HG03060 (cell line): Measurements from ENCODE around the gene BCDIN3D.
"Not testable (repeated sequence)": the region's sequence is repeated elsewhere in the genome, so short reads cannot be mapped to it uniquely, and the experiment has no call there.

Source experiments
- ATAC-seq: cut with Tn5 transposase; IDR thresholded peaks from one replicate; pipeline ENCODE4 v1.9.1; 2021; ENCODE audit warnings: low read depth, moderate number of reproducible peaks; ENCODE audit not compliant: unreplicated experiment

The BCDIN3D gene

DNA sequence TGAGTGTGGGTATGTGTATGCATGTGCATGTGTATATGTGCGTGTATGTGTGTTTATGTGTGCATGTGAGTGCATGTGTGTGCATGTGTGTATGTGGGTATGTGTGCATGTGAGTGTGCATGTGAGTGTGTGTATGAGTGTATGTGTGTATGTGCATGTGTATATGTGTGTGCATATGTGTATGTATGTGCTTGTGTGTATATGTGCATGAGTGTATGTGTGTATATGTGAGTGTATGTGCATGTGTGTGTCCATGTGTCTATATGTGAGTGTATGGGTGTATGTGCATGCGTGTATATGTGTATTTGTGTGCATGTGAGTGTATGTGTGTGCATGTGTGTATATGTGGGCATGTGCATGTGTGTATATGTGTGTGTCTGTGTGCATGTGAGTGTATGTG is 35.1 kb upstream of the BCDIN3D start:
- ATAC-seq: no peak

DNA sequence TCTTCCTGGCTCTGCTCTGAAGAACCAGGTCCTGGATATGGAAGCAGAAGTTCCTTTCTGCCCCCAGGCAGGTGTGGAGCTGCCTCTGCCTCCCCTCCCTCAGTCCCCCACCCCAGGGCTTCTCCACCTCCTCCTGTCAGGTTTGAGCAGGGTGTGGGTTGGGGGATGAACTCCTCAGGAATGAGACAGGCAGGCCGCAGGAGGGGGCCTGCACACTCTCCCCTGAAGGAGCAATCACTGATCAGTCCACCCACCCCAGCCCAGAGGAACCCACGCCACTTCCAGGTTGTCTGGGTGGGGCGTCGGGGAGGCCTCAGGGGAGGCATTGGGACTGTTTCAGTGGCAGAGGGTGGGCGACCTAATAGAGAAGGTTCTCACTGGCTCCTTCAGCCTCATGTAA is 34.2 kb upstream of the BCDIN3D start:
- no peak for ATAC-seq

- no peak for ATAC-seq
Observed at GRCh38 chr12:49876070-49876469, 33.2 kb upstream of the BCDIN3D start.

GRCh38 chr12:49875115-49875720 is 32.3 kb upstream of the BCDIN3D start:
- ATAC-seq: no peak

- ATAC-seq: no peak
Observed at GRCh38 chr12:49874142-49874897, 31.4 kb upstream of the BCDIN3D start.

DNA sequence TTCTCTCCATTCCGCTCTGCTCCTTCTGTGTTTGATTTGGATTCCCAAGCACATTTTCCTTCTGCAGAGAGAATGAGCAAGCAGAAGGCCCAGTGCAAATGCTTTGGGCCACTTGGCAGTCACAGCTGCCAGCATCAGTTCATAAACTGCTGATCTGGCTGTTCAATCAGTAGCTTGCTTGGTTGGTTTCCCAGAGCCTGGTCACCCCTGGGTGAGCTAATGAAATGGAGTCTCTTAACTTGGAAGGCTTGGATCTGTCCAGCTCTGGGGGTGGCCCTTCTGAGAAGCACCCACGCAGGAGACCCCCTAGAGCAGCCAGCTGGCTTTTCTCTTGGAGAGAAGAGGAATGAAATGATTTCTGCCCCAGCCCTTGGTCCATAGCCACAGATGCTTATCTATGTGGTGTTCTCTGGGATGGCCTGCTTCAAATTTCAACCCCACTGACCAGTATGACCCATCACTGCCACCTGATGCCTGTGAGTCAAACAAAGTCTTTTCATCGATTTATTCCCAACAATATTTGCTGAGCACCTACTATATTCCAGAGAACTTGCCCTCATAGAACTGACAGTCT is 30.5 kb upstream of the BCDIN3D start:
- ATAC-seq: no peak

DNA sequence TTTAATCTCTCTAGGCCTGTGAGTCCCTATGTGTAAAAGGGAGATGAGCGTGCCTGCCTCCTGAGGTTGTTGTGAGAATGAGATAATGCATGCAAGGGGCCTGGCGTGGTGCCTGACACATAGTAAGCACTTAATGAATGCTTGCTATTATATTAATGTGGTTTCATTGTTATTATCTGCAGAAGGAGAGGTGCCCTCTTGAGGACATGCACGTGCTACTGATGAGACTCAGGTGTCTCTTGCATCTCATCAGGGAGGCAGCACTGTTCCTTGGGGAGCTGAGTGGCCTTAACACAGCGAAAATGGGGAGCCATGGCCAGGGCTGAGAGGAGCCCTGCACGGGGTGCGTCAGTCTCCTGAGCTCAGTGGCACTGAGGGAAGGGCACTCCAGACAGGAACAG is 29.9 kb upstream of the BCDIN3D start:
- ATAC-seq: no peak

DNA sequence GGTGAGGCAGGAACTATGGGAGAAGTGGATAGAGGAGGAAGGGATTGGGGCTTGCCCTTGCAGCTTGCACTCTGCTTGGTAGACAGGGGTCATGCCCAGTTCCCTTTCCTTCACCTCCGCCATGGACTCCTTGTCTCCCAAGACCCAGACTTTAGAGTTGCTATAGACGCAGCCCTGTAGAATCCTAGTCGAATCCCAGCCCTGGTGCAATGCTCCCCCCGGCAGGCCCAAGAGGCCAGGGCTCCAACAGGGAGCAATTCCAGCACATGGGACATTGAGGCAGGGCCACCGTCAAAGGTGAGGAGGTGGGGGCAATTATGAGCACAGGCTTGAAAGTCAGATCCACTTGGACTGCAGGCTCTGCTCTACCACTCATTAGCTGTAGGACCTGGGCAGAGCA is 29.5 kb upstream of the BCDIN3D start:
- ATAC-seq: no peak

- not testable (repeated sequence) for ATAC-seq
Observed at GRCh38 chr12:49871811-49872251, 28.9 kb upstream of the BCDIN3D start.

DNA sequence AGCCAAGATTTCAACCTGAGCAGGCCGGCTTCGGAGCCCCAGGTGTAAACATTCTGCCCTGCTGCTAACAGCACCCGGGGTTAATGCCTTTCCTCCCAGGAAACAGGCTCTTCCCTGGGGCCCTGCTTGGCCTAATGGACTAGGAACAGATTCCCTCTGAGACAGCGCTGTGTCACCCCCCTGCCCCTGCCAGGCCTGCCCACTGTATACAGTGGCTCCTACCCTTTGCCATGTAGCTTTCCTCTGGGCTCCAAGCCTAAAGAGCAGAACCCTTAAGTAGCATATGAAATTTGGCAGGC is 28.3 kb upstream of the BCDIN3D start:
- no peak for ATAC-seq

DNA sequence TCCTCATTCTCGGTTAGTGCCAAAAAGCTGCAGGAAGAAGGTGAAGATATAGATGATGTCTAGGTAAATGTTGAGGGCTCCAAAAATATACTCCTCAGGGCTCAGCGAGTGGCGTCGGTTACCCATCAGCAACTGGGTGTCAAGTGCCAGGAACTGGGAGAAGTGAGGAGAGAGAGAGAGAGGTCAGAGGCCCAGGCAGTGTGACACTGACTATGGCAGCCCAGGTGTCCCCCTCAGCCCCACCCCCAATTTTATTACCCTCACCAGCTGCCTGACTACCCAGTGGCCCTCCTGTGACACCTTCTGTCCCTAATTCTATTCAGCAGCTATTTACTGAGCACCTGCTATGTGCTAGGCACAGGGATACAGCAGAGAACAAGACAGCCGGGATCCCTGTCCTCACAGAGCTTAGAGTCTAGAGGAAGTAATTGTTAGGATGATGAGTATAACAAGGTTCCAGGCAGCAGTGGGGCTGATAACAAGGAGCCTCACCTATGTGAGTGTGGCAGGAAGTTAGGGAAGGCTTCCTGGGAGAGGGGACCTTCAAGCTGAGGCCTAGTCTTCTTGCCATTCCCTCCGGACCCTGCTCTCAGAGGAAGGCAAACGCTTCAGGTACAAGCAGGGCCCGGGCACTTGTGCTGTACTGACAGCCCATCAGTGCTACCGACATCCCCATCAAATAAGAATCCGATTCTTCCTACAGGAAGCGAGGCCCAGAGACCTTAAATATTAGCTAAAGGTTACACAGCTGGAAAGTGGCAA is 27.8 kb upstream of the BCDIN3D start:
- no peak for ATAC-seq

DNA sequence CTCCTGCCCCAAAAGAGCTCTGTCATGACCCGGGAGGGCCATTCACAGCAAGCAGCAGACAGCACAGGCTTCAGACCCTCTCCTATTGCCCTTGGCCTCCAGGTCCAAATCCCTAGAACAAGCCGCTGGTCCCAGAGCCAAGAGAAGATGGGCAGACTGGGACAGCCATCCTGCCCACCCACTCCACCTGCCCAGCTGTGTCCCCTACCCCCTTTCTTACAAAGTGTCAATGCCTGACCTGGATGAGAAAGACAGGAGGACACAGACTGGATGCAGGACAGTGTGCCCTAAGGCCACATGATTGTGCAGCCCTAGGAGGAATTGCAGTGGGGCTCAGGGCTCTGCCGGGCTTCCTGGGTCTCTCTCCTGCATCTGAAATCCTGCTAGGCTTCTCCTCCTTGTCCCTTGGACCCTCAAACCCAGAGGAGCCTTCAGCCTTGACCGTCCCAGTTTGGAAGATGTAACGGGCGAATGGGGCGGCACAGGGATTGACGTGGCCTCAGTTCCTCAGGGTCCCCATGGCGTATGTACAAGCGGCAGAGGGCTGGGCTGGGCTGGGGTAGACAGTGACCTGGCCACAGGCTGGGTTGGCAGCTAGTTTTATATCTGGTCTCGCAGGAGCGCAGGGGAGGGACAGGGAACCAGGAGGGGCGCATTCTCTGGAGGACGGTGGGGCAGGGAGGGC is 27.1 kb upstream of the BCDIN3D start:
- ATAC-seq: no peak

GRCh38 chr12:49868952-49869815 is 26.3 kb upstream of the BCDIN3D start:
- ATAC-seq: no peak

GRCh38 chr12:49868449-49868848 is 25.5 kb upstream of the BCDIN3D start:
- ATAC-seq: no peak

DNA sequence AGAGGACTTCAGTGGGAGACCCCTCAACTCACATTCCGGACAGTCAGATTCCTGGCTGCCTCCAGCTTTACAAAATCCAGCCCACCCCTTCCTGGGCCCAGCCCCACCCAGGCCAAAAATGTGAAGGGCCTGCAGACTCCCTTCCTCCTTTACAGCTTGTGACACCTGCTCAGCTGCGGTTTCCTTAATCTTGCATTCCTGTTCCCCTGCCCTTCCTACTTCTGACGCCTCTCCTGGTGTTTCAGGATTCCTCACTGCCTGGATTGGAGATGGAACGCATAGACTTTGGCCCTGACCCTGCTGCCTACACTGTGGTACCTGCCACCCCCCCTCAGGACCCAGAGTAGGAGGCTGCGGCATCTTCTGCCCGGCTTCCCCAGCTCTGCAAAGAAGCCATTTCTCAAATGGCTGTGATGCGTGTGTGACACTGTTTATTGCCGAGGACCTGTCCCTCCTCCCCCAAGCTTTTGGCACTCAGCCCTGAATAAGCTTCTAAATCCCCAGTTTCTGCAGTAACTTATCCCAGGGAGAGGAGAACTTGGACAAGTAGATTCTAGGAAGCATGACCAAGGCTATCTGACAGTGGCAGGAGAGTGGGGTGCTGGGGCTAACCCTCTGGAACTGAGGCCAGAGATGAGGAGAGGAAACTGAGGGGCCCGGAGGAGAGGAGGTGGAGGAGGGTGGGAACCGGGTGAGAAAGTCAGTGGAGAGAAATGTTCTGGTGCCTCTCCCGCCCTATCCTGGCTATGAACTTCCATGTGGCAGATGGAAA is 24.9 kb upstream of the BCDIN3D start:
- ATAC-seq: no peak

DNA sequence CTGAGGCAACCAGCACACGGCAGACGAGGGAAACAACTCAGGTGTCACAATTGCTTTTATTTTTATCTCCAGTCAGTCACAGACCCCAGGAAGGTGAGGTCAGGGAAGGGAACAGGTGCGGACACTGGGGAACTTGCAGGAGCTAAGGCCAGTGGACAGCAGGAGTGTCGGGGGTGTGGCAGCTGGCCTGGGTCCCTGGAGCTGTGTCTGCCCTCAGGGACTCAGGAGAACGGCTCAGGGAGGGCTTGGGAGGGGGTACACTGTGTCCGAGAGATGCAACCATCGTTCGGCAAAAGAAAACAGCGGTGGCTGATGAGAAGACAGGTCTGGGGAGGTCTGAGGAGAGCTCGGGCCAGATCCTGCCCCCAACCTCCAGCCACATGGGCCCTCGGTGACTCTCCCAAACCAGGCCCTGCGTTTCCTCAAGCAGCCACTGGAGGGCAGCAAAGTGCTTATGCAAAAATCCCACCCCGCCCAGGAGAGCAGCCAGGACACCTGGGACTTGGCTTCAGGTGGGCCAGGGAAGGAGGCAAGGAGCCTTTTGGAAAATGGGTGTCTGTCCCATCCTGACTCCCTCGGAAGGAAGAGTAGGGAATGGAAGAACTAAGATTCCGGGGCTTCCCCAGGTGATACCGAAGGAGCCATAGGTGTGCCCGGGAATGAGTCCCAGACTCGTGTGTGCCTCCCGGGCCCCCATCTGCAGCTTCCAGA is 24.1 kb upstream of the BCDIN3D start:
- no peak for ATAC-seq

- no peak for ATAC-seq
Observed at GRCh38 chr12:49865782-49866135, 22.9 kb upstream of the BCDIN3D start.

DNA sequence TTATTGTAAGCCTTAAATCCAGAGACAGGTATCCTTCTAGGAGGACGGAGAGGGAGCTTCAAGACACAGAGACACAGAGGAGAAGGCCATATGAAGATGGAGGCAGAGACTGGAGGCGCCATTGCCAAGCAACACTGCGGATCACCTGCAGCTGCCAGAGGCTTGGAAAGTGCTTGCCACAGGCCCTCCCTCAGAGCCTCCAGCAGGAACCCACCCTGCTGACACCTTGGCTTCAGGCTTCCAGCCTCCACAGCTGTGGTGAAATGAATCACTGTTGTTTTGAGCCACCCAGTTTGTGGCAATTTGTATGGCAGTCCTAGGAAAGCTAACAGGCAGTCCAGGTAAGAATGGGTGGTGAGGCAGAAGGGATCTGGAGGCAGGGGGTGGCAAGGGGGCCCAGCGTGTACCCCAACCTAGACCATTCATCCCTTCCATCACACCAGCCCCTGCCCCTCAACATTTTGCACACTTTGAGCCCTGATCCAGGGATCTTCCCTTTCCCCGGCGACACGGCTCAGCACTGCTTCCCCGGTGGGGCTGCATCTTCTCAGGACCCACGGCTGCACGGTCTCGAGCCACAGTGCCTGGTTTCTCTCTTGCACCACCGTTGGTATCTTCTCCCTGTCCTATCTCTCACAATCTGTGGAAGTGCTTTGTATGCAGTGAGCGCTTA is 22.3 kb upstream of the BCDIN3D start:
- no peak for ATAC-seq
